HG03066 (cell line): ENCODE data around the gene PRRX2.

ENCODE experiments used
- ATAC-seq: cut with Tn5 transposase; IDR thresholded peaks from one replicate; pipeline ENCODE4 v1.9.1; 2021; ENCODE audit warnings: low read depth; ENCODE audit not compliant: unreplicated experiment

The PRRX2 gene

DNA sequence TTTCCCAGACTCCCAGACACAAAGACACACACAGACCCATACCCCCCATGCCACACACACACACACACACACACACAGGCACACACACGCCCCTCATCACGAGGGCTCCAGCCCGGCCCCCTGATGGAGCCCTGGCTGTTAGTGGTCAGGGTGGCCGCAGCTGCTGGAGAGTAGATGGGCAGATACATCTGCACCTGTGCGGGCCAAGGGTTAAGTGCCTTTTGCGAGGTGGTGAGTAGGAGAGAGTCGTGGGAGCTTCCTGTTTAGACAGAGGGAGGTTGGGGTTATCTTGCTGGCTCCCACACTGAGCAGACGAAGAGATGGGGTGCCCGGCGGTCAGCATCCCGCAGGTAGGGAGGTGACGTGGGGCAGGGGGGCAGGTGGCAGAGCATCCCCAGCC is 8.2 kb downstream of the PRRX2 start:
- ATAC-seq, result no peak

DNA sequence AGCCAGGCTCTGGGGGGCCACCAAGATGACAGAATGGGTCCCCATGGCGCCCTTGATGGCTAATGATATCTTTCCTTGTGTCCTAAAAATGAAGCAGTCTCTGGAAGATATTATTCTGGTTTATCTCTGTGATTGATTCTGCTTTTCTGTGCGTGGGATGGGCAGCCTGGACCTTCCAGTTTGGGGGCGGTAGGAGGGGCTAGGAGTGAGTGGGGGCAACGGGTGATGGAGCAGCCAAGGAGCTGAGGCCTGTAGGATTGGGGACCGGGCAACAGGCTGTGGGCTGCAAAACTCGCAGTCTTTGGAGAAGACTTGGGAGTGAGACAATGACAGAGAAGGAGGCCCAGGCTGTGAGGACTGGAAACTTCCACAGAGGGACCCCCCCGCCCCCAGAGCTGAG is 8.8 kb downstream of the PRRX2 start:
- no peak for ATAC-seq

DNA sequence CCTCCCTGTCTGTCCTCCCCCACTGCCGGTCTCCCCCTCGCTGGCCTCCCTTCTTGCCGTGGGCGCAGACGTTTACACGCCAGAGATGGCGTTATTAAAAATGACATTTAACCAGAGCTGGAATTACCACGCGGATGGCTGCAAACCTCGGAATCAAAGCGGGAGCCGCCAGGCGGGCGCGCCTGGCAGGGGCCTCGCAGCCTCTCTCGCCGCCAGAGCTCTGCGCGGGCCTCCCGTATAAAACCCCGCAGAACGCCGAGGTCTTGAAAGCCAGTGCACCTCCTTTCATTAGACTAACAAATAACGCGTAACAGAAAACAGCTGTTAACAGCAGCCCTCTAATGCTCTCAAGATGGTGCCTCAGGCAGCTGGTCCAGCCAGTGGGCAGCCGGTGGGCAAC is 10.2 kb downstream of the PRRX2 start:
- ATAC-seq, result no peak

DNA sequence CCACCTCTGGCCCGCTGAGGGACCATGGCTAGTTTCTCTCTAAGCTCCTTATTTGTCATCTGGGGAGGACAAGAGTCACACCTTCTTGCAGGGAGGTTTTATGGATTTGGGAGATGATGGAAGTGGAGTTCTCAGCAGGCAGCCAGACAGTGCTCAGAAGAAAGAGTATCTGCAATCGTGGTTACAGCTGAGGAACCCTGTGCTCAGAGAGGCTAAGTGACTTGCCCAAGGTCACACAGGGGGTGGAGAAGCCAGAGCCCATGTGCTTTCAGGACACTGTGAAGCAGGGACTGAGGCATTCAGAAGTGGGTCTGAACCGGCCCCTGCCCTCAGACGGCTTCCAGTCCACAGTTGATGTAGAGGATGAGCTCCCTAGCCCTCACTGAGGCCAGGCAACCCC is 10.8 kb downstream of the PRRX2 start:
- no peak for ATAC-seq

DNA sequence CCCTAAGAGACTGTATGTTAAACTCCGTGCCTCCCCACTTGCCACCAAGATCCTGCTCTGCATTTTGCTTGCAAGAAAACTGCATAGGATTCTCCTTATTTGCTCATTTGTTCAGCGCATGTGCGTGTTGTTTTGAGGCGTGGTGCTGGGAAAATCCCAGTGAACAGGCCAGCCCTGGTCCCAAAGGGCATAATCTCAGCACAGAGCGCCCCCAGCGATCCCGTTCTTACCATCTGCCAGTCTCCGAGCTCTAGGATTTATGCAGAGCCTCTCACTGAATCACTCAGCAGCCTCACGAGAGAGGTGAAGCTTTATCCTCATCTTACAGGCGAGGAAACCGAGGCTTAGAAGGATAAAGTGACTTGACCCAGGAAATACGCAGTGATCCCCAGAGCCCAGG is 11.5 kb downstream of the PRRX2 start:
- ATAC-seq, result no peak

DNA sequence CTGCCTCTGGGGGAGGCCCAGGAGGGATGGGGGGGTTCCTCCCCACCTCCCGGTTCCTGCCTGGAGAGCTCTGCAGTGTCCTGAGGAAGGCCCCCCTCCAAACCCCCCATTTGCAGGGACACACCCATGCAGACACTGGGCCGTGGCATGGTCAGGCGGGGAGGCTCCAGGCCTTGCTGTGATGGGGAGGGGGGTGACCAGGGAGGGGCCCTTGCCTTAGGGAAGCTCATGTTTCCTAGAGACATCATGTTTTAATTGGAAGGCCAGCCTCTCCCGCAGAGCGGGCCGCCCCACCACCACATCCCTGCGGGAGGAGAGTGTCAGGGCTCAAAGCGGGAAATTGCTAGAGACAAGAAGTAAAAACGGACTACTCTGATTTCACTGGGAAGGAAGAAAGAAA is 12.0 kb downstream of the PRRX2 start:
- no peak for ATAC-seq

DNA sequence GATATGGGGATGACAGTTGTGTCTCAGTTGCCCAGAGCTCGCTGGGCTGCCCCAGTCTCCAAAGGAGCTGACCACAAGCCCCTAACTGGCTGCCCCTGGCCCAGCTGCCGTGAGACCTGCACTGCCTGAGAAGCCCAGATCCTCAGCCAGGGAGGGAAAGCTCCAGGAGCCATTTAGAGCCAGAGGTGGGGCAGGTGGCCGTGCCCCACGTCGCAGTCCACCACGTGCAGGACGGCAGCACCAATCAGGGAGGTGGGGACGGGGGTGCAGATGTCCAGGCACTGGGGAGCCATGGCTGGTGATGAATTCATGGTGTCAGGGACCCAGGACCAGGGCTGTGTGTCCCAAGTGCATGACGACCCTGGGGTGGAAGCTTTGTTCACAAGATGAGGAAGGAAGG is 13.4 kb downstream of the PRRX2 start:
- ATAC-seq, result no peak

DNA sequence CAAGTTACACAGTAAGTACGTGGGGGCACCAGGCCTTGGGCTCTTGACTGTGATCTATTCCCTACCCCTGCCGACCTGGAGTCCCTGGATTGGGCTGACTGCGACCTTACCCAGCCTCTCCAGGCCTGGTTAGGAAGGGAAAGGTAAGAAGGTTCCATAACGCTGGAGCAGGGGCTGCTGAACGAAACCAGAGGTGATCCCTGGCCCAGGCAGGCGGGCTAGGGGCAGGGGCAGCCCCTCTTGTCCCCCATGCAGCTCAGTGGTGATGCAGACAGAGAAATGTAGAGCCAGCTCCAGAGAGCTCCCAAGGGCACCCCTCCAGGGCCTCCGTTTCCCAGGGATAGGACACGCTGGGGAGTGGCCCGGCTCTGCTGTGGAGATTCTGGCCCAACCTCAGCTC is 14.1 kb downstream of the PRRX2 start:
- no peak for ATAC-seq

DNA sequence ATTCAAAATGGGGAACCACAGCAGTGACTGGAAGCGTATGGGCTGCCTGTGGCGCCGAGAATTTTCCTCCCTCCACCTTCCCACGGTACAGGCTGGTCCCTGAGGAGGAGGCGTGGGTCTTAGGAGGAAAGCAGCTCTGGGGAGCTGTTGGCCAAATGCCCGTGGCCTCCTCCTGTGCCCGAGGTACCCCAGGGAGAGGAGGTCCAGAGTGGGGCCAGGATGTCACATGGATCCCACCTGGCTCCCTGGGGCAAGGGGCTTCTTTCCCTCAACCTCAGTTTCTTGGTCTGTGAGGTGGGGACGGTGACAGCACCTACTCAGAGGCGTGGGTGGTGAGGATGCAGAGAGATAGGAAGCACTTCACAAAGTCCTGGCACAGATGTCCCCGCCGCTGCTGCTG is 16.5 kb downstream of the PRRX2 start:
- no peak for ATAC-seq

DNA sequence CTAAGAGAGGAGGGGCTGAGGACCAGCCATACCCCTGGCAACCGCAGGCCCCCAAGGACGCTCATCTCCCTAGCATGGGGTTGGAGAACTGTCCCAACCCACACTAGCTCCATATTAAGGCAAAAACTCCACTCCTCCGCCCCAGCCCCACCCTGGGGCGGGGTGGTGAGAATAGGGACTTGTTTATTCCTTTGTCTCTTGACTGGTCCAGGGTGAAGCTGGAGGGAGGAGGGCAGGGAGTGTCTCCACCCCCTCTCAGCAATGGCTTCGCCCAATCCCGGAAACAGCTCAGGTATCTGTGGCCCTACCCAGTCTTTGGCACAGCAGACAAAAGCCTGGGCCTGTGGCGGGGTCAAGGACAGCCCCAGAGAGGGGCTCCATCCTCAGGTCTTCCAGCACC is 16.9 kb downstream of the PRRX2 start:
- no peak for ATAC-seq

DNA sequence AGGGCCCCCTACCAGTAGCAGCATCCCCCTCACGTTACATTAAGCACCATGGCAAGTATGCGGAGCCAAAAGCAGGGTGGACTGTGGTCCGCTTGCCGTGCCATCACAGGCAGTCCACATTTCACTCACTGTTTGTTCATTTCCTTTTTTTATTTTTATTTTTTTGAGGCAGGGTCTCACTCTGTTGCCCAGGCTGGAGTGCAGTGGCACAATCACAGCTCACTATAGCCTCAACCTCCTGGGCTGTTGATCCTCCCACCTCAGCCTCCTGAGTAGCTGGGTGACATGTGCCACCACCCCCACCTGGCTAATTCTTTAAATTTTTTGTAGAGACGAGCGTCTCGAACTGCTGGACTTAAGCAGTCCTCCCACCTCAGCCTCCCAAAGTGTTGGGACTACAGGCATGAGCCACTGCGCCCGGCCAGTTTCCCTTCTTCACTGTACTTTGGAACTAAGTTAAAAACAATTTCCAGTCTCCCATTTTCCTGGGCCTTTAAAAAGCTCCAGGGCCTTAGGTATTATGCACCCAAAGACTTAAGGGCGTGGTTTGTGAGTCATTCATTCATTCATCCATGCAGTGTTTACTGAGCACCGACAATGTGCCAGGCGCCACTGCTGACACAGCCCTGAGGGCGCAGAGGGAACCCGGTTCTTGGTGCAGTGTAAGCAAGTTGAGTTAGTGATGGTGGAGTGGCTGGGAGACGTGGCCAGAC is 19.9 kb downstream of the PRRX2 start:
- ATAC-seq, result no peak

DNA sequence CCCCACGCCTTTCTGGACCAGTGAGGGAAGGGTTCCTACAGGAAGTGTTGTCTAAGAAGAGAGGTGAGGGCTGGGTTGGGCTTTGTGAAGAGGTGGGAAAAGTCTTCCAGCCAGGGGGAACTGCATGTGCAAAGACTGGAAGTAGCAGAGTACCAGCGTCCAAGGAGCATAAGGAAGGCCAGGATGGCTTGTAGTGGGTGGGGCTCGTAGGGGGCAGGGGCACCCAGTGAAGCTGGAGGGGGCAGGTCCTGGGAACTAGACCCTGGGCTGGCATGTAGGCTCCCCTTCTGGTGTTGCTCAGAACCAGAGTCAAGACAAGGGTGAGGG is 20.4 kb downstream of the PRRX2 start:
- no peak for ATAC-seq

DNA sequence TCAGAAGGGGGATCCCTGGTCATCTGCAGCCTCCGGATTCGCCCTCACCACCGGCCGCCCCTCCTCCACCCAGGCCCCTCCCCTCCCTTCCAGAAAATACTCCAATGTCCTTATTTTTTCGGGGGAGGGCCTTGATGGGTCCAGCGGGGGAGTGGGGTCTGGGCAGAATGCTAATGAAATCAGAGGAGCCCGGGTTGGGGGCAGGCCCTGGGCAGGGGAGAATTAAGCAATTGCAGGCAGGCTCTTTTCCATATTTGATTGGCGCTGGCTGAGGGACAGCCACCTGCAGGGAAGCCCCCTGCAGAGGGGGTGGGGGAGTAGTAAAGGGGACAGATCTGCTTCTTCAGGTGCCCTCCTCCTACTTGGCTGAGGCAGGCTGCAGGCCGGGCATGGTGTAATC is 21.3 kb downstream of the PRRX2 start:
- ATAC-seq, result no peak

DNA sequence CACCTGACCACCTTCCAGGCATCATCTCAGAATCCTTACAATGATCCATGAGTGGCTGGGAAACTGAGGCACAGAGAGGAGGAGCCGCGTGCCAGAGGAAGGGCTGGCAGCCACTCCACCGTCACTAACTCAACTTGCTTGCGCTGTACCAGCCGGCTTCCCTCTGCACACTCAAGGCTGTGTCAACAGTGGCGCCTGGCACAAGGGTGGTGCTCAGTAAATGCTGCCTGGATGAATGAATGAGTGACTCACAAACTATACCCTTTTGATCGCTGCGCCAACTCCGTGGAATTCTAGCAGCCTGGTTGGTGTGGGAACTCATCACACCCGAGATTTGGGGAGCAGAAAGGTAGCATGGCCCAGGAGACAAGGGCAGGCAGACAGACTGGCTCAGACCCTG is 21.9 kb downstream of the PRRX2 start:
- no peak for ATAC-seq

DNA sequence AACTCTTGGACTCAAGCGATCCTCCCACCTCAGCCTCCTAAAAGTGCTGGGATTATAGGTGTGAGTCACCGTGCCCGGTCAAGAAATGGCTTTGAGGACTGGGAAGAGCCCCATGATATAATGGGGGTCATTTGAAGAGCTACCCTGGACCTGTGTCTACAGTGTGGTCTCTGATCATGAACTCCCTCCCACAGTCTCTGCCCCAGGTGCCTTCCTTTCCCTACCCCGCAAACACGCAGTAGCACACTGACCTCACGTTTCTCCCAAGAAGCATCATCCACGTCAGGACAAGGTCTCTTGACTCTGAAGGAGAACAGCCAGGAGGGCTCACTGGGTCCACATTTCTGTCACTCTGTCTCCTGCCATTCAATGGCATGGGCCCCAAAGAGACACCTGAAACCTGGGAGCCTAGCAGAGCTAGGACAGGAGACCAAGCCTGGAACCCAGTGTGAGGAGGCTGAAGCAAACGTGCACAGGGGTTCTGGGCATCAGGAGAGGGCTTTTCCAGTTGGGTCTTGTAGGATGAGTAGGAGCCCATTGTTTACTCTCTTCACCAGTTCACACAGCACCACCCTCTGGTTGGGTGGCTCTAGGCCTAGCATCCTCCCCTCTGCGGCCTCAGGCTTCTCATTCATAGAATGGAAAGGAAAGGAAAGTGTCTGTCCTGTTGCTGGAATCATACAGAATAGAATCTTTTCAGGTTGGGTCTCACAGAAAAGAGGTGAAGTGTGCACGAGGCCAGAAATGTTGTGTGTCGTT is 23.0 kb downstream of the PRRX2 start:
- no peak for ATAC-seq

DNA sequence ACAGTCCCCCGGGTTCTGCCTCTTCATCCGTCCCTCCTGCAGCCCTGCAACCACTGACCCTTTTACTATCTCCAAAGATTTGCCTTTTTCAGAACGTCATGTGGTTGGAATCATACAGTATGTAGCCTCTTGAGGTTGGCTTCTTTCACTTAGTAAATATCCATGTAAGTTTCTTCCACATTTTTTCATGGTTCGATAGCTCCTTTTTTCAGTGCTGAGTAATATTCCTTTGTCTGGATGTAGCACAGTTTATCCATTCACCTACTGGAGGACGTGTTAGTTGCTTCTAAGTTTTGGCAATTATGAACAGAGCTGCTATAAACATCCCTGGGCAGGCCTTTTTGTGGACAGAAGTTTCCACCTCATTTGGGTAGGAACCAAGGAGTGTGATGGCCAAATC is 27.1 kb downstream of the PRRX2 start:
- no peak for ATAC-seq

DNA sequence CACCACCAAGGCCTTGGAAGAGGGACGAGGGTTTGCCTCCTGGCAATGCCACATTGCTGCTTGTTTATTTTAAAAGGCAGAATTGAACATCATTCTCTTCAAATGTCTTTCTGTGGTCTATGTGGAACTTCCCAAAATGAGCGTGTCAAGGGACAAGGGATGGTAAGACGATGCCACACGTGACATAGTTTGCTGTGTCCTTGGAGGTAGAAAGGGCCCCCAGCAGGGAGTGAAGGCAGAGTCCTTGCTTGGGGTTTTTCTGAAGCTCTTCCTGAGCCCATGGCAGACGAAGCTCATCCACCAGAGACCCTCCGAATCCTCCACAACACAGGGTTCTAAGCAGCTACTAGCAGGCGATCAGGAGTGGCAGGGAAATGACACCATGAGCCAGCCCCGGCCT is 28.3 kb downstream of the PRRX2 start:
- ATAC-seq, result no peak

DNA sequence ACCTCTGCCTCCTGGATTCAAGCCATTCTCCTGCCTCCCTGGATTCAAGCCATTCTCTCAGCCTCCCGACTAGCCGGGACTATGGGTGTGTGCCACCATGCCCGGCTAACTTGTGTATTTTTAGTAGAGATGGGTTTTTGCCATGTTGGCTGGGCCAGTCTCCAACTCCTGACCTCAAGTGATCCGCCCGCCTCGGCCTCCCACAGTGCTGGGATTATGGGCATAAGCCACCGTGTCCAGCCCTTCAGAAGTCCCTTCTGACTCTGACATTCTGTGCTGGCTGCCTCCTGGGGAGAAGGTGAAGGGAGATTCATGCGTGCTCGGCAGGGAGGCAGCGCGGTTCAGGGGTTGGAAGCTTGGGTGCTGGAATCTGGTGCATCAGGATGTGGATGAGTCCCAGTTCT is 28.8 kb downstream of the PRRX2 start:
- no peak for ATAC-seq

DNA sequence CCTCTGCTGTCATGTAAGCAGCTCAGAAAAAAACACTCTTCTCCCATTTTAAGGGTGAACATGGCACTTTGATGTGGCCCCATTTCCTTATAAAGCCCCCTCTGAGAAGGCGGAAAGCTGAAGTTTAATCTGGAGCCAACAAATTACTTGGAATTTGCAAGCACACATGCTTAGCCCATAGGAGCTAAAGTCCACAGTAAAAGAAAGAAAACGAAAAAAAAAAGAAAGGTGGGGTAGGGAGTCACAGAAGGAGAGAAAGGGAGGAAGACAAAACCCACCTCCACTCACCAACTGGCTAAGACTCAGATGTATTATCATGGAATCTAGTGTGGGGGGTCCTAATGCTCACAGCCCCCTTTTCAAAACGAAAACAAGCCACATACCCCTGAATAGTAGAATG is 30.4 kb downstream of the PRRX2 start:
- no peak for ATAC-seq

DNA sequence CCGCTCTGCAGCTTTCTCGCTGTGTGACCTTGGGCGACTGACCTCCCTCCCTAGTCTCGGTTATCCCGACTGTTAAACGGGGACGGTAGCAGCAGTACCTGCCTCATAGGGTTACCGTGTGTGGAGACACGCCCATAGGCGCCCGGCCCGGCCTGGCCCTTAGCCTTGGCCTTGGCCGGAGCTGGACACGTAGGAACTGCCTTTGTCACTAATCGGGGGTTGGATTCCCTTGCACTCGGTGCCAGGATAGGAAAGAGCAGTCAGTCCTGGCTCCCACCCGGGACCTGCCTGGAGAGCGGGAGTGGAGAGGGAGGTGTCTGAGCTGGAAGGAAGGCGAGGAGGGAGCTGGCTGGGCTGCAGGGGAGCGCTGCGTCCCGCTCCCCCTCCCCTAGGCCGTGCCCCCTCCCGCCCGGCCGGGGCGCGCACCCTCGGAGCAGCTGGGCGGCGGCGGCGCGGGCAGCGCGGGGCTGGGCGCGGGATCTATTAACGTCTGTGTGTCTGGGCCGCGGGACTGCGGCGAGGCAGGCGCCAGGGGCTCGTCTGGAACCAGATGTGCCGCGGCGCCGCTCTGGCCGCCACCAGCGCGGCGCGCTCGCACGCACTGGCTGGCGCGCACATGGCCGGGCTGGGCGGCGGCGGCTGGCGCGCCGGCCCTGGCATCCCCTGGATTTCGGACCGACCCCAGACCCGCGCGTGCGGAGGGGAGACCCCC is 31.7 kb downstream of the PRRX2 start:
- no peak for ATAC-seq

DNA sequence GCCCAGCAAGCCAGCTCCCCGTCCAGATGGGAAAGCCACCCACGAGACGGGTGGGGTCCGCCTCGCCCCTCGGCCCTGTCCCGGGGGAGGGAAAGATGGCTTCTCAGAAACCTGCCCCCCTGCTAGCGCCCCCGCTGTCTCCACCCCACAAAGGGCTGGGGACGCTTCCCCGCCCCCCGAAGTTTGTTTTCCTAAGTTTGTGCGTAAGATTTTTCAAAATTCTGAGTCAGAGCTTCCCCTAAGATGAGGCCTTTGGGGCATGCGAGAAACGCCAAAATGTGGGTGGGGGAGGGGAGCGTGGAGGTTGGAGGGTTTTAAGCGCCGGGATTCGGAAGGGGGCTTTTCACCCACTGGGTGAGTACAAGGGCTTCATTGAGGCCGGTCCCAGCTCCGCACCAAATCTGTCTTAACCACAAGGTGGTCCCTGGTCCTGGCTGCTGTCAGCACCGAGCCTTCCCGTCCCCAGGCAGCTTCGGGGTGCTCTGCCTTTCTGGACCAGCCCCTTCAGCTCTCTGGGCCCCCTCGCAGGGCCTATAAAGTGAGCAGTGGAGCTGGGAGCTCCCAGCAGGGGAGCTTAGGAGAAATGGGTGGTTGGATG is 32.3 kb downstream of the PRRX2 start:
- ATAC-seq, result no peak
